GM21423 (cell line): Measurements from ENCODE around the gene ABCC1.

Experiments used
- ATAC-seq: cut with Tn5 transposase; IDR thresholded peaks from one replicate; pipeline ENCODE4 v1.9.1; 2021; ENCODE audit warnings: mild to moderate bottlenecking, moderate library complexity; ENCODE audit not compliant: unreplicated experiment

ABCC1 gene

GRCh38 chr16:16073891-16074881, 124.8 kb downstream of the ABCC1 start:
- ATAC-seq = no peak

GRCh38 chr16:16075488-16076422, 126.3 kb downstream of the ABCC1 start:
- ATAC-seq = no peak

GRCh38 chr16:16076423-16076813, 127.0 kb downstream of the ABCC1 start:
- ATAC-seq = no peak

DNA sequence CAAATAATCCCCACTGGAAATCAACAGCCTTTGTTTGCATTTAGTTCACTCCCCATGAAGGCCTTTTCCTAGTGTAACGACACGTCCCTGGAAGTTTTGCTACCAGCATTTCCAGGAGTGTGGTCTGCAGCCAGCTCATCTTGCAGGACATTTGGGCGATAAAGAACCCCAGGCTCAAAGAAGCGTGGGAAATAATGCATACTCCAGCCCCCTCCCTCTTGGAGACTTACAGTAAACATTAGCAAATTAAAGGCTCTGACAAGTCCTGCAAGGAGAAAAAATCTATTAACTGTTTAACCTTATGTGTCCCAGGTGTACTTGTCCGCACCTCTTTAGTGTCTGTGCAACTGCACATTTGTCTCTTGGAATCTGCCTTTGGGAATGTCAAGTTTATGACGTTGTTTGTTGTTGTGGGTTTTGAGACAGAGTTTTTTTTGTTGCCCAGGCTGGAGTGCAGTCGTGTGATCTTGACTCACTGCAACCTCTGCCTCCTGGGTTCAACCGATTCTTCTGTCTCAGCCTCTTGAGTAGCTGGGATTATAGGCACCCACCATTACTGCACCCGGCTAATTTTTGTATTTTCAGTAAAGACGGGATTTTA, 131.1 kb downstream of the ABCC1 start:
- no peak for ATAC-seq

DNA sequence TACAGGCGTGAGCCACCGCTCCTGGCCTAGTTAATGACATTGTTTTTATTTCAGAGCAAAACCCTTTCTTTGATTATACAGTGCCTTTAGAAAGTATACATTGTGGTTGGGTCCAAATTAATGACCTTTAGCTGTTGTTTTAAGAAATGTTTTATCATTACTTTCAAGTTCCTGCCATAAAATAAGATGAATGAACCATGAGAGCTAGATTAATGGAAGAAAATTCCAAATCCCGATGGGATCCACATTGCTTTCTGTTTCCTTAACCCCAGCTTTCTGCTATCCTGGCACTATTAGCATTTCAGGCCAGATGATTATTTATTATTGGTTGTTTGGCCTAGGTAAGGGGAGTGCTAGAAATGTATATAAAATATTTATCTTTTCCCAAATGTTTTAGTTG, 131.7 kb downstream of the ABCC1 start:
- no peak for ATAC-seq

DNA sequence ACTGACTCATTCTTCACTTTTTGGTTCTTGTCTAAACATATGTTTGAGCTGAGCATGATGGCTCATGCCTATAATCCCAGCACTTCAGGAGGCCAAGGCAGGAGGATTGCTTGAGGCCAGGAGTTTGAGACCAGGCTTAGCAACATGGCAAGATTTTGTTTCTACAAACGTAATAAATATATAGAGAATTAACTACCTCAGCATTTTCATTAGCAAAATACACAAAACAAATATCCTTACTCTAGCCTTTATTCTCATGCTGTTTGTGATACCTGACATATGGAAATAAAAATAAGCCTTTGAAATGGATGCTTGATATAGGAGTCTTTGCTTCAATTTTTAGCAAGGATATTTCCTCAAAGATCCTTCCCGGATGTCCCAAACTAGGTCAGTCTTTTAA, 132.8 kb downstream of the ABCC1 start:
- ATAC-seq = no peak

- no peak for ATAC-seq
Observed at GRCh38 chr16:16083421-16084156, 134.2 kb downstream of the ABCC1 start.

- ATAC-seq = no peak
Observed at GRCh38 chr16:16084874-16085273, 135.5 kb downstream of the ABCC1 start.

DNA sequence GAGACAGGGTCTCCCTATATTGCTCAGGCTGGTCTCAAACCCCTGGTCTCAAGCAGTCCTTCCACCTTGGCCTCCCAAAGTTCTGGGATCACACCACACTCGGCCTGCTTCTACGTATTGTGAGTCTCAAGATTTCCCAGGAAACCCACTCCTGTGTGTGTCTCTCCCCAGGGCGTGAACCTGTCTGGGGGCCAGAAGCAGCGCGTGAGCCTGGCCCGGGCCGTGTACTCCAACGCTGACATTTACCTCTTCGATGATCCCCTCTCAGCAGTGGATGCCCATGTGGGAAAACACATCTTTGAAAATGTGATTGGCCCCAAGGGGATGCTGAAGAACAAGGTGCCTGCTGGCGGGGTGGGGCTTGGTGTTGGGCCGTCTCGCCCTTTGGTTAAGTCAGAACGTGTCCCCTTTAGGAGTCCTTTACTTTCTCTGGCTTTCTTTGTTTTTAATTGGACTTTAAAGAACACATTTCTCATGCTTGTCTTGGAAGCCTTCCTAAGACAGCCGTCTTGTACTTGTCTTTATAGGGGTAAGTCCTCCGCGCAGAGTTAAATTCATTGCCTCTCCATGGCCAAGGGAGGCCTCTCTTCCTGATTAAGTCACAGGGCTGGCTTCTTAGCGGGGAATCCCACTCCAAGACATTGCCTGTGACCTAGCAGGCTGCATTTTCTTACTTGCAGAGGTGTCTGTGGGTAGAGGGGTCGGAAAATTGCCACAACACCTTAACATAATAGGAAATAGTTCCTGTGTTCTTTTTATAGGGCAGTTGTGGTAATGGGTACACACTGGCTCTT, 137.4 kb downstream of the ABCC1 start:
- ATAC-seq = no peak

DNA sequence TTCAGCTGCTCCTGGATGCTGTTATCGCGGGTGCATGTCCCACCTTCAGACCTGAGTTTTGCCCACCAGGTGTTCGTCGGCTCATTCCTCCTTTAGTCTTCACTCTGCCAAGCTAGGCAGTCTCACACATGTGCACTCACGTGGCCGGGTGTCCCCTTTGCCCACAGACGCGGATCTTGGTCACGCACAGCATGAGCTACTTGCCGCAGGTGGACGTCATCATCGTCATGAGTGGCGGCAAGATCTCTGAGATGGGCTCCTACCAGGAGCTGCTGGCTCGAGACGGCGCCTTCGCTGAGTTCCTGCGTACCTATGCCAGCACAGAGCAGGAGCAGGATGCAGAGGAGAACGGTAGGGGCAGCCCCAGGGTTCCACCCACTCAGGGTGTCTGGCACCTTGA, 140.8 kb downstream of the ABCC1 start:
- ATAC-seq = no peak

- no peak for ATAC-seq
Observed at GRCh38 chr16:16092925-16093627, 143.7 kb downstream of the ABCC1 start.

DNA sequence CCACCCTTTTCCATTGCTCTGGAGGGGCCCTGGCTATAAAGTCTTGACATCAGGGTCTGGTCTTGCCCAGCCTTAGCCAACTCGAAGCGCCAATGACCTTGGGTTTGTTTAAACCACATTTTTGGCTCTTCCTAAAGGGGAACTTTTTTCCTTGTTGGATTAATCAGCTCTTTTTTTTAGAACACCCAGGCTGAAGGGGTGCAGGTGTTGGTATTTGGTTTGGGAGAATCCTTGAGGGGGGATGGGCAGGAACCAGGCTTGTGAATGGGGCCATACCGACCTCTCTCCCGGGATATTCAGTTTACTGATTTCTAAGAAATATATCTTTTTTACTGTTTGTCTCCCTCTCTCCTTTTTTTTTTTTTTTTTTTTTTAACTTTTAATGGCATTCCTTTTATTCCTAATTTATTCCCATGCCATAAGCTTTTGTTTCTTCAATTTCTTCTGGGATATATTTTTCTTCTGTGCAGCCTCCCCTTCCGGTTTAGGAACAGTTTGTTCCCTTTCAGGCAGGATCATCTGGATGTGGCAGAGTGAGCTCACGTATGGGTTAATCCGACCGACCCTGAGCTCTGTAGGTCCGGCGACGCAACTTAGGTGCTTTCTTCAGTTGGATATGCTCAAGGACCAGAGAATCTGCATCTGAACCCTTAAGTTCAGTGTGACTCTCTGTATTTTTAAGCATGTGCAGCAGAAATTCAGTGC, 144.4 kb downstream of the ABCC1 start:
- no peak for ATAC-seq

GRCh38 chr16:16095646-16096045, 146.2 kb downstream of the ABCC1 start:
- ATAC-seq = no peak

DNA sequence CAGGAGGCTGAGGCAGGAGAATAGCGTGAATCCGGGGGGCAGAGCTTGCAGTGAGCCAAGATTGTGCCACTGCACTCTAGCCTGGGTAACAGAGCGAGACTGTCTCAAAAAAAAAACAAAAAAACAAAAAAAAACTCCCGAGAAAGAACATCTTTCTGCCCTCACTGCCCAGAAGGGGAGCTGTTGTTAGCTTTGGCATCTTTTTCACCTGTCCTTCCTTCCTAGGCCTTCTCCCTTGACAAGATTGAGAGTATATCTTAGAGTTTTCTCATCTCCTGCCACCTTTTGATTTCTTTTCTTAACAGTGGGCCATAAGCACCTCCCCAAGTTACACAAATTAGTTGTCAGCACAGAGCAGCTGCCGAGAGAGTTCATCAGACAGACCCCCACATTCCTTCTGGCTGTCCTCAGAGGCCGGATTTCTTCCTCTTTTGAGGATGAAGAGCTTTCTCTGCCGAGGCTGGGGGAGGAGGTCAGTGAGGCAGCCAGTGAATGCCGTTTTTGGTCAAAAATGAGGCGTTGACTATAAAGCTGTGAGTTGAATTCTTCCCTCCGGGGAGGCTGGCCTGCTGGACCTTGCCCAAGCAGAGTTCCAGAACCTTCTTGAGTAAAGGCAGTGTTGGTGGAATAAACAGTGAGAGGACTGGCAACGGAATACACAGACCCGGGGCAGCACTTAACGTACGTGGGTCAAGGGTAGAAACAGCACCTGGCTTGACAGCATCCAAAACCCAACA, 146.9 kb downstream of the ABCC1 start:
- ATAC-seq = no peak

DNA sequence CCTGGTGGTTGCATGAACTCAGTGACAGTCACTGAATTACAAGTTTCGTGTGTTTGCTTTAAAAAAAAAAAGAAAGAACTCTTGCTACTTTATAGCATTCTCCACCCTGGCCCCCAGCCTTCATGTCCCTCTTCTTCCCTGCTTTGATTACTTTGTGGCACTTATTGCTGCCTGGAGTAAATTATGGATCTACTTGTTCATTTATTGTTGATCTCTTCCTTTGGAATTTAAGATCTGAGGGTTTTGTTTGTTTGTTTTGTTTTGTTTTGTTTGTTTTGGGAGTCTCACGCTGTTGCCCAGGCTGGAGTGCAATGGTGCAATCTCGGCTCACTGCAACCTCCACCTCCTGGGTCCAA, 147.4 kb downstream of the ABCC1 start:
- ATAC-seq = no peak

DNA sequence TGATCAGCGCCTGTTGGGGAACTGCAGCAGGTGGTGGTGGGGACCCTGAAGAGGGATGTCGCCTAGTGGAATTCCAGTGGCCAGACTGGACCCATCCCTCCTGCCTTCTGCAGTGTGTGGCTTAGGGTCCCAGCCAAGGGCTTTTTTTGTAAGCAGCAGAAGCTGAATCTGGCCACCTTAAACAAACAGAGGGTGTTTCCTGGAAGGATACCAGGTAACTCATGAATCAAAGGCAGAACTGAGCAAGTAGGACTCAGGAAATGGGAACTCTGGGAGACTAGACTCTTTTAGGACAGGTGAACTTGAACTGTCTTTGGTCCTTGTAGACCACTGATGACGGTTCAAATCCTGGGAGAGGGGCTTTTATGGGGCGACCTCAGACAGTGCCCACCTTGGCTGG, 149.9 kb downstream of the ABCC1 start:
- no peak for ATAC-seq

DNA sequence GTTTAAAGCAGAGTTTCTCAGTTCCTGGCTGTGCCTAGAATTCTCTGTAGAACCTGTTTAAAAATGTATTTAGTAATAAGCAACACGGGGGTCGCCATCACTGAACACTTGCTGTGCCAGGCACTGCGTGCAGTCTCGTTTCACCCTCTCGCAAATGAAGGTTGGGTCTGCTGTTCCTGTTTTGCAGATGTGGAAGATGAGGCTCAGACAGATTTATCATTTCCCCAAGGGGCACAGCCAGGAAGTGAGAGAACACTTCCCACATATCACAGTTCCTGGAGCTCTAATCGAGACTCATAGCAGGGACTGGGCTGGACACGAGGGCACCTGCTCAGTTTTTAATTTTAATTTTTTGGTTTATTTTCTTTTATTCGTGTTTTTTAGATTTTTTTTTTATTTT, 151.2 kb downstream of the ABCC1 start:
- no peak for ATAC-seq

DNA sequence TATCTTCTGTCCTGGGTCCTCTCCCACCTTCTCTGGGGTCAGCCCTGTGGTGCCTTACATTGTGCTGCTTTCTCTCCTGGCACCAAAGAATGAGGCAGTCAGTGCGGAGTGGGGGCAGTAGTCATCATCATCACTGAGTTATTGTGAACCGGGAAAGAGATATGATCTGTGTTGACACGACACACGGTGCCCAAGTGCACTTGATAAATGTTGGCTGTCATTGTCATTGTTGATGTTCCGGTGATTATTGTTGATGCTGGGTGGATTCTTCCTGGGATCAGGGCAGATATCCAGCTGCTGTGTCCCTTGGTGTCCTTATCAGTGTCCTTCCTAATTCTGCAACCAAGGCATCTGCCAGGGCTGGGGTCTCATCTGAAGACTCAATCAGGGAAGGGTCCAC, 152.2 kb downstream of the ABCC1 start:
- no peak for ATAC-seq
